ENCODE data around the gene QRFP. TPM values are rescaled to one million over a fixed set of nuclear protein-coding genes. Genes with fewer than 3 reads are reported as not detected.

Gene QRFP
- total RNA-seq, 3 donors from 2014 or later = not detected

- H3K4me1 Mint-ChIP-seq (ENCODE audit: low read depth) = no peaks in the 10 kb centered on the region
- no peak overlapping the region for H3K4me3 Mint-ChIP-seq
- no peak for ATAC-seq
- no peak for DNase-seq
- no peaks in the 10 kb centered on the region for H3K9me3 Mint-ChIP-seq
- H3K36me3 Mint-ChIP-seq (ENCODE audit: insufficient read depth) = no peaks in the 10 kb centered on the region
- H3K27me3 Mint-ChIP-seq (ENCODE audit: low read depth) = peaks cover 3% of the 10 kb centered on the region
These were observed 616 bp upstream of the QRFP start for GRCh38 chr9:130897105-130897751.

DNA sequence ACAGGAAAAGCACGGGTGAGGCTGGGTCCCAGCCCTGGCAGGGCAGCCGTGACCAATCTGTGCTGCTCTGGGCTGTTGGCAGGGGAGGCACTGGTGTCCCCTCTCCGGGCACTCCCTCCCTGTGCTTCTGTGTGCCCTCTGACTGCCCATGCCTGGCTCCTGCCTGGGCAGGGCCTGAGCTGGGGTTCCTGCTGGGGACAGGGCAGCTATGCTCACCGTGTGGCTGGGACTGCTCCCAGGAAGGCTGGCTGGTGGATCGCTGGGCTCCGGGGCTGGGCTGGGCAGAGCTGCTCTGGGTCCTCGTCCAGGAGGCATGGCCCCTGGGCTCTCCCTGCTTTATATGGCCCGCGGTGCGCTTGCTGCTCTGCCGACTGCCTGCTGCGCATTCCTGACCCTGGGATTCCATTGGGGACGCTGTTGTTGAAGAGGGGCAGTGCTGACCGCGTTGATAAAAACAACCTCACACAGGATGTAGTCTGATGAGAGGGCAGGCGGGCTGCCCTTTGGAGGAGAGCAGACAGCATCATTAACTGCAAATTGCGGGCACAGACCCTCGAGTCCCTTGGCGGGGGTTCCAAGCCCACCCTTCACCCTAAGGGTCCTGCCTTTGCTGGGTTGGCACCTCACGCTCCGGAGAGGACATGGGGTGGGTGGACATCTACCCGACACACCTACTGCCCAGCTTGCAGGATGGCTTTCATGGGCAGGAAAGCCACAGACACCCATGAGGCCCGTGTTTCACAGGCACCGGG lies 955 bp downstream of the QRFP start:
- H3K36me3 Mint-ChIP-seq (ENCODE audit: insufficient read depth) = no peaks in the 10 kb centered on the region
- DNase-seq (no peak), ATAC-seq (no peak)
- H3K4me3 Mint-ChIP-seq = no peak overlapping the region
- H3K9me3 Mint-ChIP-seq = no peaks in the 10 kb centered on the region
- H3K27me3 Mint-ChIP-seq (ENCODE audit: low read depth) = peaks cover 2% of the 10 kb centered on the region
- no peaks in the 10 kb centered on the region for H3K4me1 Mint-ChIP-seq (ENCODE audit: low read depth)

DNA sequence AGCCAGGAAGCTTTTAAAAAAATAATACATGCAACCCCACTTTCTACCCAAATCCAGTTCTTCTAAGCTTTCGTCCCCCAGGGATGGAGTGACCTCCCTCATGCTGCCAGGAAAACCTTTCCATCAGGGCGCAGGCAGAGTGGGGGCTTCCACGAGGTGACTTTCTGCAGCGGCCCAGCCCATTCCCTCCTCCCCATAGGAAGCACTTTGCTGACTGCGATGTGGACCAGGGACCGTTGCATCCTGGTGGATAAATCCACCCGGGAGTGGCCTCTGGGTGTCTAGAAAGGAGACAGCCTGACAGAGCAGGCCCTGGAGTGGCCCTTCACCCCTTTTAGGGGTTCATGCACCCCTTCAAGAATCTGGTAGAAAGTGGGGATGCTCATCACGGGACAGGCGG lies 1.6 kb downstream of the QRFP start:
- no peaks in the 10 kb centered on the region for H3K36me3 Mint-ChIP-seq (ENCODE audit: insufficient read depth)
- no peaks in the 10 kb centered on the region for H3K27me3 Mint-ChIP-seq (ENCODE audit: low read depth)
- DNase-seq (no peak), ATAC-seq (no peak)
- no peaks in the 10 kb centered on the region for H3K9me3 Mint-ChIP-seq
- H3K4me1 Mint-ChIP-seq (ENCODE audit: low read depth) = no peaks in the 10 kb centered on the region
- no peak overlapping the region for H3K4me3 Mint-ChIP-seq

DNA sequence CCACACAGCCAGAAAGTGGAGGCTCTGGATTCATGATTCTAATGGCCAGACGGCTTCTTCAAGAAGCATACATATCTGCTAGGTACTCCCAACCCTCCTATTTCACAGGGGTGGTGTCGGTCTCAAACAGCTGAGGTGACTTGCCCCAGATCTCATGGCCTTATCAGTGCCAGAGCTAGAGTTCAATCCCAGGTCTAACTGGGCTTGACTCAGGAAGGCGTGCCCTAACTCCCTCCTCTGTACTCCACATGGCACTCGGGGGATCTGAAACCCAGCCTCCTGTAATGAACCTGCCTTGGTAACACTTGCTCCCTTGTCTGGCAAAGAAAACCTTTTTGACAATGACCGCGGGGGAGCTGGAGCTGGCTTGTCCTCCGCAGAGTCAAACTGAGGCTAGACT lies 2.1 kb downstream of the QRFP start:
- Mint-ChIP-seq H3K36me3 (ENCODE audit: insufficient read depth) (no peaks in the 10 kb centered on the region), H3K4me3 (no peak overlapping the region), H3K9me3 (no peaks in the 10 kb centered on the region), H3K4me1 (ENCODE audit: low read depth) (no peaks in the 10 kb centered on the region), H3K27me3 (ENCODE audit: low read depth) (no peaks in the 10 kb centered on the region)
- ATAC-seq = no peak
- DNase-seq = no peak

GRCh38 chr9:130893341-130894101 lies 3.1 kb downstream of the QRFP start:
- no peak for ATAC-seq
- no peaks in the 10 kb centered on the region for H3K36me3 Mint-ChIP-seq (ENCODE audit: insufficient read depth)
- H3K4me3 Mint-ChIP-seq = no peak overlapping the region
- no peaks in the 10 kb centered on the region for H3K4me1 Mint-ChIP-seq (ENCODE audit: low read depth)
- H3K9me3 Mint-ChIP-seq = no peaks in the 10 kb centered on the region
- no peaks in the 10 kb centered on the region for H3K27me3 Mint-ChIP-seq (ENCODE audit: low read depth)
- DNase-seq = no peak

GRCh38 chr9:130892477-130893304 lies 3.9 kb downstream of the QRFP start:
- ATAC-seq (no peak), DNase-seq (no peak)
- H3K9me3 Mint-ChIP-seq = no peaks in the 10 kb centered on the region
- H3K4me3 Mint-ChIP-seq = no peak overlapping the region
- H3K27me3 Mint-ChIP-seq (ENCODE audit: low read depth) = no peaks in the 10 kb centered on the region
- H3K36me3 Mint-ChIP-seq (ENCODE audit: insufficient read depth) = no peaks in the 10 kb centered on the region
- no peaks in the 10 kb centered on the region for H3K4me1 Mint-ChIP-seq (ENCODE audit: low read depth)

DNA sequence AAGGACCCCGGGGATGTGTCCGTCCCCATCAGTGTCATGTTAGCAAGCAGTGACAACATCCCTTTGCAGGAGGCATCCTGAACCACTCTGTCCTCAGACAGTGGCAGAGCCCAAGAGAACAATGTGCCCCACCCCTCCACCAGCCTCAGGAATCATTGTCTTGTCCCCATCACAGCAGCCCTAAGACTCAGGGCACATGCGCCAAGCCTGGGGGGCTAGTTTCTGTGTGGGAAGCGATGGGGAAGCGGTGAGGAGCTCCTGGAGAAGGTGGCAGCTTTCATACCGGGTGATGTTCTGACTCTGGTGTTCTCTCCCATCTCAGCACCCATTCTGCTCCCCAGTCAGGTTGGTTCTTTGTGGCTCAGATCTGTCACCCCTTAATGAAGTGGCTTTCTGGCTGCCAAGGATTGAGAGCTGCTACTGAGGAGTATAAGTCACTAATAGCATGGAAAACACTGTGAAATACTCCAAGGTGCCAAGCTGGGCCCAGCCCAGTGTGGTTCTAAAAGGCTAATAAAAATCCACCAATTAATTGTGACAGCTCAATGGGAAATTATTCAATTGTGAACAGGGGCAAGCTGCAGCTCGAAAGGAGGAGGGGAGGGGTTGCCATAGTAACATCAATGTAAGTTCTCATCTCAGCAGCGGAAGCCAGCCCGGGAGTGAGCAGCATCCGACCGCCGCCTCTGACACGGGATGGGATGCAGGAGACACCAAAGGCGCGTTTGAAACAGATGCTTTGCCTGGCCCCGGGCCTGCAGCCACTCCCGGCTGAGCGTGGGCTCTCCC lies 4.7 kb downstream of the QRFP start:
- Mint-ChIP-seq H3K4me3 (no peak overlapping the region), H3K27me3 (ENCODE audit: low read depth) (no peaks in the 10 kb centered on the region), H3K36me3 (ENCODE audit: insufficient read depth) (peaks cover 6% of the 10 kb centered on the region), H3K4me1 (ENCODE audit: low read depth) (no peaks in the 10 kb centered on the region), H3K9me3 (no peaks in the 10 kb centered on the region)
- DNase-seq = no peak
- ATAC-seq = no peak

DNA sequence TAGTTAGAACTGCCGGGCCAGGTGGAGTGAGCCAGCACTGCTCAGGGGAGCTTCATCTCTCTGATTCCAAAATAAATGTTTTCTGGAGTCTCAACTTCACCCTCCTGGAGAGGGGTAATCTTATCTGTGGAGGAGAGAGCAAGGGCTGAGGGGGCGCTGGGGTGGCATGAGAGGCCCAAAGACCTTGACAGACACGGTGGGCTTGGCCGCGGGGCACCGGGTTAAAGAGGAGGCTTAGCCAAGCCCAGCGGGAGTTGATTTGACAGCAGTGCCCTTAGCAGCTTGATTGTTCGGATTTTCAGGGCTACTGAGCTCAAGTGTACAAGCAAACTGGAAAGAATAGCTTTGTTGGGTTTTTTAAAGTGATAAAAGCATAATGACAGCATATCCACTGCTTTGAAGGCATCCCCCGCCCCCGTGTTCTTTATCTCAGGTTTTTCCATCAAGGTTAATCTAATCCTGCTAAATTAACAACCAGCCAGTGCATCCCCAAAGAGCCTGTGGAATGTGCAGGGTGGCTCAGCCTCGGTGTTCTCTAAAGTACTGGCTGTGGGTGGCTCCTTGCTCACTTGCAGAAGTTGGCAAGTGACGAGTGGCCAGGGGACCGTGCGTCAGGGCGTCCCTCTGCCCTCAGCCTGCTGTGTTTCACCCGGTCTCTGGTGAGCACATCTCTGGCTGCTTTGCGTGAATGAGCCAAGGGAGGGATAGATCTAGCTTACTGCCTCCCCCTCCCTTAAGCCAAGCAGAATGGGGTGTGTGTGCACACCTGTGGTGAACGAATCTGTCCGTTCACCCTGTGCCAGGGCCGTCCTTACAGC lies 5.5 kb downstream of the QRFP start:
- DNase-seq (no peak), ATAC-seq (no peak)
- no peak overlapping the region for H3K4me3 Mint-ChIP-seq
- H3K27me3 Mint-ChIP-seq (ENCODE audit: low read depth) = no peaks in the 10 kb centered on the region
- no peaks in the 10 kb centered on the region for H3K9me3 Mint-ChIP-seq
- H3K36me3 Mint-ChIP-seq (ENCODE audit: insufficient read depth) = peaks cover 8% of the 10 kb centered on the region
- H3K4me1 Mint-ChIP-seq (ENCODE audit: low read depth) = no peaks in the 10 kb centered on the region

- H3K9me3 Mint-ChIP-seq = no peaks in the 10 kb centered on the region
- no peaks in the 10 kb centered on the region for H3K4me1 Mint-ChIP-seq (ENCODE audit: low read depth)
- ATAC-seq (no peak), DNase-seq (no peak)
- peaks cover 15% of the 10 kb centered on the region for H3K36me3 Mint-ChIP-seq (ENCODE audit: insufficient read depth)
- no peaks in the 10 kb centered on the region for H3K27me3 Mint-ChIP-seq (ENCODE audit: low read depth)
- H3K4me3 Mint-ChIP-seq = no peak overlapping the region
These were observed 6.5 kb downstream of the QRFP start for GRCh38 chr9:130890124-130890523.

DNA sequence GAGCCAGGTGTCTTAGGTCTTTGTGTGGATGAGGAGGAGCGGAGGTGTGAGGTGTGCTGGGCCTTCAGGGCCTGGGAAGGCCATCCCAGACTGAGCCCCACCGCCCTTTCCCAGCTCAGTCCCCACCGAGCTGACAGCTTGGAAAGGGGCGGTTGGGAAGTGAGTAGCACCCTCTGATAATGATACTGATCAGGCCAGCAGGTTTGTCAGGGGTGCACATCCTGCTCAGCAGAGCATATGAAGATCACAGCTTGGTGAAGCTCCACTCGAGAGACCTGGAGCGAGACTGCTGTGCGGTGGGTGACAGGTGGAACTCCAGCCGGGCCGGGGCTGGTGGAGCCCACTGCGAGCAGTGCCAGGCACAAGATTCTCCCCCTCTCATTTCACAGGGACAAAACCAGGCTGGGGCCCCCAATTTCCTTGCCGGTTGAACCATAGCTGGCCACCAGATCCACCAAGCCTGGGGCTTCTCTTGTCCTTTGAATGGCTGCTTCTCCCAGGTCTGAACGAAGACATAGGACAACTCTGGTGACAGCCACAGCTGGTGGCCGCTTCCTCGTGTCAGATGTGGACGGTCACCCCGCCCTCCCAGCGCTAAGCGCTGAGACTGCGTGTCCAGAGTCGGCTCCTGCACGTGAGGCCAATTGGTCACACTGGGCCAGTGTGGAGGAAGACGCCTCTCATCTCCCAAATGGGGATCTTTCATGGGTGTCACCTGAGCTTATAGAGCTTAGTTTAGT lies 8.3 kb downstream of the QRFP start:
- Mint-ChIP-seq H3K9me3 (no peaks in the 10 kb centered on the region), H3K27me3 (ENCODE audit: low read depth) (no peaks in the 10 kb centered on the region), H3K36me3 (ENCODE audit: insufficient read depth) (peaks cover 21% of the 10 kb centered on the region), H3K4me1 (ENCODE audit: low read depth) (no peaks in the 10 kb centered on the region), H3K4me3 (no peak overlapping the region)
- no peak for ATAC-seq
- DNase-seq = no peak

- DNase-seq (no peak), ATAC-seq (no peak)
- no peaks in the 10 kb centered on the region for H3K9me3 Mint-ChIP-seq
- no peaks in the 10 kb centered on the region for H3K4me1 Mint-ChIP-seq (ENCODE audit: low read depth)
- no peaks in the 10 kb centered on the region for H3K27me3 Mint-ChIP-seq (ENCODE audit: low read depth)
- peaks cover 21% of the 10 kb centered on the region for H3K36me3 Mint-ChIP-seq (ENCODE audit: insufficient read depth)
- H3K4me3 Mint-ChIP-seq = no peak overlapping the region
These were observed 9.0 kb downstream of the QRFP start for GRCh38 chr9:130887494-130888144.

DNA sequence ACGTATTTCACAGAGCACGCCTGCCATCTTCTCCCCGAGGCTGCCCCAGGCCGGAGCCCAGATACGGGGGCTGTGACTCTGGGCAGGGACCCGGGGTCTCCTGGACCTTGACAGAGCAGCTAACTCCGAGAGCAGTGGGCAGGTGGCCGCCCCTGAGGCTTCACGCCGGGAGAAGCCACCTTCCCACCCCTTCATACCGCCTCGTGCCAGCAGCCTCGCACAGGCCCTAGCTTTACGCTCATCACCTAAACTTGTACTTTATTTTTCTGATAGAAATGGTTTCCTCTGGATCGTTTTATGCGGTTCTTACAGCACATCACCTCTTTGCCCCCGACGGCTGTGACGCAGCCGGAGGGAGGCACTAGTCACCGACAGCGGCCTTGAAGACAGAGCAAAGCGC lies 9.6 kb downstream of the QRFP start:
- no peaks in the 10 kb centered on the region for H3K27me3 Mint-ChIP-seq (ENCODE audit: low read depth)
- no peaks in the 10 kb centered on the region for H3K9me3 Mint-ChIP-seq
- no peaks in the 10 kb centered on the region for H3K4me1 Mint-ChIP-seq (ENCODE audit: low read depth)
- no peak overlapping the region for H3K4me3 Mint-ChIP-seq
- H3K36me3 Mint-ChIP-seq (ENCODE audit: insufficient read depth) = peaks cover 21% of the 10 kb centered on the region
- ATAC-seq (no peak), DNase-seq (no peak)
